Muscle layer of duodenum (tissue), 2 donors: ENCODE results near the gene TIAM2.
"Not testable (repeated sequence)": the region's sequence is repeated elsewhere in the genome, so short reads cannot be mapped to it uniquely, and the experiment has no call there.

Source experiments
- H3K27ac ChIP-seq: one replicate; pipeline ENCODE4 v1.7.0; 2013; ENCODE audit warnings: mild to moderate bottlenecking, low read length
- H3K27me3 ChIP-seq: one replicate; pipeline ENCODE4 v1.7.0; 2013; ENCODE audit warnings: low read depth, mild to moderate bottlenecking, control low read depth, low read length
- H3K36me3 ChIP-seq, 2 donors: one replicate each; pipeline ENCODE4 v1.7.0; 2013; ENCODE audit warnings: low read length in 2 of 2, control low read depth in 1 of 2, mild to moderate bottlenecking in 1 of 2; ENCODE audit not compliant: insufficient read depth in 2 of 2, control insufficient read depth in 1 of 2
- H3K4me1 ChIP-seq, 2 donors: one replicate each; pipeline ENCODE4 v1.7.0; 2013; ENCODE audit warnings: low read length in 2 of 2, mild to moderate bottlenecking in 2 of 2, control low read depth in 1 of 2, moderate library complexity in 1 of 2; ENCODE audit not compliant: insufficient read depth in 2 of 2, control insufficient read depth in 1 of 2
- H3K4me3 ChIP-seq, 2 donors: one replicate each; pipeline ENCODE4 v1.7.0; 2013; ENCODE audit warnings: low read length in 2 of 2, low read depth in 1 of 2, mild to moderate bottlenecking in 1 of 2
- H3K9me3 ChIP-seq, 2 donors: one replicate each; pipeline ENCODE4 v1.7.0; 2013; ENCODE audit warnings: low read length in 2 of 2, control low read depth in 1 of 2, mild to moderate bottlenecking in 1 of 2; ENCODE audit not compliant: control insufficient read depth in 1 of 2
- donor health status: healthy.

TIAM2 gene

GRCh38 chr6:155085582-155086257 lies 90.6 kb downstream of the TIAM2 start:
- Histone ChIP-seq H3K4me3 (no peak overlapping the region), H3K27ac (no peak overlapping the region), H3K9me3 (no peaks in the 10 kb centered on the region), H3K4me1 (no peaks in the 10 kb centered on the region), H3K27me3 (no peaks in the 10 kb centered on the region), H3K36me3 (peaks cover 0 to 1% of the 10 kb centered on the region in 2 donors)

- Histone ChIP-seq H3K9me3 (no peaks in the 10 kb centered on the region), H3K36me3 (peaks cover 0 to 5% of the 10 kb centered on the region in 2 donors), H3K4me3 (no peak overlapping the region), H3K27me3 (no peaks in the 10 kb centered on the region), H3K27ac (no peak overlapping the region), H3K4me1 (no peaks in the 10 kb centered on the region)
Observed at GRCh38 chr6:155088856-155089255, 93.7 kb downstream of the TIAM2 start.

GRCh38 chr6:155089746-155090145 lies 94.6 kb downstream of the TIAM2 start:
- H3K4me3 ChIP-seq: no peak overlapping the region
- H3K27ac ChIP-seq: no peak overlapping the region
- no peaks in the 10 kb centered on the region for H3K4me1 ChIP-seq

DNA sequence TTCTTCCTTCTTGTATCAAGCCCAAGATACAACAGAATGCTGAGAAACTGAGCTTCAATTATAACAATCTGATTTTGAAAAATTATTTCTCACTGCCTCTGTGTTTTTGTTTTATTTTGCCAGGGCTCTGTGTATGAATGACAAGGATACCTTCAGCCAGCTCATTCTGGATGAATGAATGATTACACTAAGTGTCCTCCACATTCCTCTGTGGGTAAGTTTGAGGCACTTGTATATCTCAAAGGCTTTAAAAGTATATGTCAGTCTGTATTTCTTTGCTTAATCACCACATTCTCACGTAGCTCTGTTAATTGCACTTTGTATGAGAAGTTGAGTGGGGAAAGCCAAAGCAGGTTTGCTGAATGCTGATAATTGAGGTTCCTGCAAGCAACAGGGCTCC lies 95.1 kb downstream of the TIAM2 start:
- Histone ChIP-seq H3K27ac (no peak overlapping the region), H3K27me3 (no peaks in the 10 kb centered on the region), H3K4me1 (no peaks in the 10 kb centered on the region), H3K9me3 (no peaks in the 10 kb centered on the region), H3K4me3 (no peak overlapping the region), H3K36me3 (peaks cover 0 to 5% of the 10 kb centered on the region in 2 donors)

More at GRCh38 chr6:155089746-155090145, 94.6 kb downstream of the TIAM2 start:
- Histone ChIP-seq H3K36me3 (peaks cover 0 to 5% of the 10 kb centered on the region in 2 donors), H3K9me3 (no peaks in the 10 kb centered on the region), H3K27me3 (no peaks in the 10 kb centered on the region)

DNA sequence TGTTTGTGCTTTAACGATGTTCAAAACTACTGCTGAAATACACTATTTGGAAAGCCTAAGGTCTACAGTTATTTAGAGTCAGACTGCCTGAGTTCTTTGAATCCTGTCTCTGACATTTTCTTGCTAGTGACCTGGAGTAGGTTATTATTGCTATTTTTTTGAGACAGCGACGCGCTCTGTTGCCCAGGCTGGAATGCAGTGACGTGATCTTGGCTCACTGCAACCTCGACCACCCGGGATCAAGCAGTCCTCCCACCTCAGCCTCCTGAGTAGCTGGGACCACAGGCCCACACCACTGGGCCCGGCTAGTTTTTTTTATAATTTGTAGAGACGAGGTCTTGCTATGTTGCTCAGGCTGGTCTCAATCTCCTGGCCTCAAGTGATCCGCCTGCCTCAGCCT lies 96.6 kb downstream of the TIAM2 start:
- H3K4me3 ChIP-seq: no peak overlapping the region
- H3K27ac ChIP-seq: no peak overlapping the region
- no peaks in the 10 kb centered on the region for H3K27me3 ChIP-seq
- no peaks in the 10 kb centered on the region for H3K9me3 ChIP-seq
- H3K4me1 ChIP-seq: no peaks in the 10 kb centered on the region
- H3K36me3 ChIP-seq: peaks cover 0 to 5% of the 10 kb centered on the region in 2 donors

- no peak overlapping the region for H3K4me3 ChIP-seq
- H3K4me1 ChIP-seq: no peaks in the 10 kb centered on the region
- peaks cover 0 to 5% of the 10 kb centered on the region in 2 donors for H3K36me3 ChIP-seq
- no peaks in the 10 kb centered on the region for H3K27me3 ChIP-seq
- H3K9me3 ChIP-seq: no peaks in the 10 kb centered on the region
- H3K27ac ChIP-seq: no peak overlapping the region
Observed at GRCh38 chr6:155093430-155093829, 98.3 kb downstream of the TIAM2 start.

DNA sequence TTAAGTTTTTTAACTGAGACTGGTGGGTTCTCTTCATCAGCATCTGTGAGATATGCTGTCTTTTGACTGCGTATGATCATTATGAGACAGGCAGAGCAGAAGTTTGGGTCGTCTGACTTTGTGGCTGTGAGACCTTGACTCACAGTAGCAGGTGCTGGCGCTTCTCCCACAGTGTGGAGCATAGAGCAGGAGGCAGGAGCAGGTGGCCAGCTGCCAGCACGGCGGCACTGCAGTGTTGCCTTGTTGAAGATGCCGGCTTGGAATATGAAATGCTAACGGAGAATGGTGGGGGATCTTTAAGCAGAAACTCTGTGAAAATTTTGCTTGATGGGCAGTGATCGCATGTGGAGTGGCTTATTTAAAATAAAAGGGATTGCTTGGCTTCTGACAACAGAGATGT lies 105.0 kb downstream of the TIAM2 start:
- no peak overlapping the region for H3K4me3 ChIP-seq
- no peaks in the 10 kb centered on the region for H3K4me1 ChIP-seq
- no peaks in the 10 kb centered on the region for H3K9me3 ChIP-seq
- H3K27ac ChIP-seq: no peak overlapping the region
- H3K27me3 ChIP-seq: no peaks in the 10 kb centered on the region
- H3K36me3 ChIP-seq: no peaks in the 10 kb centered on the region

DNA sequence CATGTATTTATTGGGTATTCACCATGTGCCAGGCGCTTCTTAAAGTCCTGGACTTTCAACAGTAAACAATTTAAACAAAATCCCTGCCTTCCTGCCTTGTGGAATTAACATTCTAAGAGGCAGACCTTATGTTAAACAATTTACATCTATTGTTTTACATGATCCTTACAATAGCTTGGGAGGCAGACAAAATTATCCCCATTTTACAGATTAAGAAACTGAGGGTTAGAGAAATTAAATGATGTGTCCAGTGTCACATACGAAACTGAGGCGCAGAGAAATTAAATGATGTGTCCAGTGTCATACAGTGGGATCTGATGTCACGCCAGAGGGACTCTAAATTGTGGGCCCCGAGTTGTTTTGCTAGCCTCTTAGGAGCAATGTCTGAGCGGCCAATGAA lies 105.5 kb downstream of the TIAM2 start:
- Histone ChIP-seq H3K36me3 (no peaks in the 10 kb centered on the region), H3K9me3 (no peaks in the 10 kb centered on the region), H3K27me3 (no peaks in the 10 kb centered on the region), H3K4me3 (no peak overlapping the region), H3K4me1 (no peaks in the 10 kb centered on the region), H3K27ac (no peak overlapping the region)

GRCh38 chr6:155103083-155103645 lies 108.0 kb downstream of the TIAM2 start:
- H3K27me3 ChIP-seq, H3K4me3 ChIP-seq, H3K36me3 ChIP-seq, H3K9me3 ChIP-seq, H3K4me1 ChIP-seq, H3K27ac ChIP-seq: not testable (repeated sequence)

DNA sequence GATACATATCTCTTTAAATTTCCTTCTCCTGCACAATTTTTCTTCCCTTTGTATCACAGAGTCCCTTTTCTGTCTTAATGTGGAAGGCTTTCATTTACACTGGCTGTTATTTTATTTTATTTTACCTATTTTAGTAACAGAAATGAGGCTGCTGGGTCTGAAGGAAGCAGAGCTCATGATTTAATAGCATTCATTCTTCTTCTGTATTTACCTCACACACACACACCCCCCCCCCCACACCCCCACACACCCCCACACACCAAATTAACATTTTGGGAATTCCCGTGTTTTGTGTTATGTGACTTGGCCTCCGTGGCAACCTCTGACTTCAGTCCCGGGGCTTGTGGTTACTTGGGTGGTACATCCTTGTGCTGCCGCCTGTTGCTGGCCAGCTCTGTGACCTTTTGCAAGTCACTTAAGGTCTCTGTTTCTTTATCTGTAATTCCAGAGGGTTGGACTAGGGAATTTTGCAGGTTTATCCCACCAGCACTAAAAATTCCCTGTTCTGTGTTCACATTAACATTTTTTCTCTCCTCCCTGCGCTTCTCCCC lies 108.8 kb downstream of the TIAM2 start:
- H3K36me3 ChIP-seq: peaks cover 0 to 8% of the 10 kb centered on the region in 2 donors
- H3K27me3 ChIP-seq: no peaks in the 10 kb centered on the region
- no peak overlapping the region for H3K27ac ChIP-seq
- no peaks in the 10 kb centered on the region for H3K4me1 ChIP-seq
- no peaks in the 10 kb centered on the region for H3K9me3 ChIP-seq
- no peak overlapping the region for H3K4me3 ChIP-seq

- H3K4me1 ChIP-seq: no peaks in the 10 kb centered on the region
- no peak overlapping the region for H3K27ac ChIP-seq
- H3K9me3 ChIP-seq: no peaks in the 10 kb centered on the region
- H3K27me3 ChIP-seq: no peaks in the 10 kb centered on the region
- H3K36me3 ChIP-seq: peaks cover 0 to 8% of the 10 kb centered on the region in 2 donors
- H3K4me3 ChIP-seq: no peak overlapping the region
Observed at GRCh38 chr6:155106456-155107115, 111.5 kb downstream of the TIAM2 start.
